Keratinocyte (primary cell): ENCODE data around the gene SF3A1. TPM values are rescaled to one million over a fixed set of nuclear protein-coding genes. Genes with fewer than 3 reads are reported as not detected.

Experiments
- DNase-seq: peaks from one replicate; pipeline ENCODE4 v3.0.0-alpha.2; 2011; ENCODE audit warnings: low read depth, missing footprints, low spot score
- FAIRE-seq: peaks from 2 replicates; lab custom pipeline; 2011; peaks lifted over from hg19 to GRCh38; lab: Jason Lieb, UNC
- H2AFZ ChIP-seq: 2 replicates; pipeline ENCODE4 v1.6.0; 2012; ENCODE audit warnings: low read length, control low read depth, inconsistent platforms; ENCODE audit not compliant: control insufficient read depth
- H3K27ac ChIP-seq: 2 replicates; pipeline ENCODE4 v1.5.1; 2011; ENCODE audit warnings: low read length; ENCODE audit not compliant: control insufficient read depth, insufficient read depth
- H3K27me3 ChIP-seq: 3 replicates; pipeline ENCODE4 v1.6.0; 2011; ENCODE audit warnings: low read length; ENCODE audit not compliant: control insufficient read depth, insufficient read depth; ENCODE audit errors: extremely low read depth
- H3K36me3 ChIP-seq, 2 experiments: 2 replicates in 1 of 2; 3 replicates in 1 of 2; pipeline ENCODE4 v1.5.1; 2011; ENCODE audit warnings: low read length in 2 of 2, mild to moderate bottlenecking in 1 of 2; ENCODE audit not compliant: control insufficient read depth in 2 of 2, insufficient read depth in 2 of 2; ENCODE audit errors: extremely low read depth in 1 of 2
- H3K4me1 ChIP-seq: 3 replicates; pipeline ENCODE4 v1.5.1; 2011; ENCODE audit warnings: low read length; ENCODE audit not compliant: control insufficient read depth, insufficient read depth; ENCODE audit errors: extremely low read depth
- H3K4me2 ChIP-seq: 3 replicates; pipeline ENCODE4 v1.6.0; 2011; ENCODE audit warnings: low read depth, low read length; ENCODE audit not compliant: control insufficient read depth, insufficient read depth; ENCODE audit errors: extremely low read depth
- H3K4me3 ChIP-seq, 3 experiments: fragments of 200-600 bp in 1 of 3; sonication (generic) in 1 of 3; 2 replicates in 2 of 3; 3 replicates in 1 of 3; pipeline ENCODE4 v1.5.1; 2011 to 2016; ENCODE audit warnings: low read length in 3 of 3, mild to moderate bottlenecking in 3 of 3, control low read depth in 2 of 3, inconsistent platforms in 1 of 3, low read depth in 1 of 3, mixed read lengths in 1 of 3, mixed run types in 1 of 3, moderate library complexity in 1 of 3; ENCODE audit not compliant: control insufficient read depth in 2 of 3, insufficient read depth in 2 of 3; ENCODE audit errors: extremely low read depth in 1 of 3
- H3K79me2 ChIP-seq: 2 replicates; pipeline ENCODE4 v1.6.0; 2012; ENCODE audit warnings: low read length; ENCODE audit not compliant: control insufficient read depth, insufficient read depth
- H3K9ac ChIP-seq: 3 replicates; pipeline ENCODE4 v1.6.0; 2011; ENCODE audit warnings: low read length; ENCODE audit not compliant: control insufficient read depth, insufficient read depth; ENCODE audit errors: extremely low read depth
- H3K9me1 ChIP-seq: 3 replicates; pipeline ENCODE4 v1.6.0; 2011; ENCODE audit warnings: low read length; ENCODE audit not compliant: control insufficient read depth, insufficient read depth; ENCODE audit errors: extremely low read depth
- H3K9me3 ChIP-seq: 2 replicates; pipeline ENCODE4 v1.5.1; 2012; ENCODE audit warnings: low read depth, low read length; ENCODE audit not compliant: control insufficient read depth
- H4K20me1 ChIP-seq: 3 replicates; pipeline ENCODE4 v1.6.0; 2011; ENCODE audit warnings: low read length; ENCODE audit not compliant: control insufficient read depth, insufficient read depth; ENCODE audit errors: extremely low read depth
- CTCF ChIP-seq, 3 experiments: IDR thresholded peaks in 1 of 3; conservative IDR thresholded peaks in 1 of 3; optimal IDR thresholded peaks in 1 of 3; 2 replicates in 2 of 3; 3 replicates in 1 of 3; pipeline versions ENCODE3 to v1.5.1; 2011; ENCODE audit warnings: low read length in 3 of 3, mild to moderate bottlenecking in 3 of 3, moderate library complexity in 2 of 3, control low read depth in 1 of 3, inconsistent platforms in 1 of 3; ENCODE audit not compliant: insufficient read depth in 2 of 3; ENCODE audit errors: extremely low read depth in 1 of 3
- EZH2 ChIP-seq: IDR thresholded peaks from one replicate; pipeline ENCODE4 v1.6.1; 2012; ENCODE audit warnings: inconsistent platforms, mild to moderate bottlenecking, low read length, moderate library complexity
- dilution Hi-C: fragments of 300-500 bp; cut with MboI; formaldehyde crosslinking; loops from one replicate; pipeline ENCODE4 v1.7.0; 2020; ENCODE audit warnings: low sequenced_read_pairs; ENCODE audit not compliant: extremely low pct_ligation_motif_present
- polyA plus RNA-seq, 5 experiments: library from polyadenylated mRNA; depleted of rRNA in 3 of 5; stranded (reverse) in 3 of 5; stranded (forward) in 1 of 5; unstranded in 1 of 5; fragments of >200 nt; gene quantifications; 1 replicate in 1 of 5; 2 replicates in 3 of 5; 3 replicates in 1 of 5; pipeline versions ENCODE4 v1.2.1 to v1.2.3, GENCODE V29; 2011 to 2012; ENCODE audit warnings: missing spikeins in 2 of 5, low read depth in 1 of 5, low replicate concordance in 1 of 5

Gene SF3A1
- polyA plus RNA-seq, 1 donor (not counting 4 experiments of a cell fraction or from before 2014, with no cell fraction given), result 34.2 TPM

GRCh38 chr22:30386608-30386959, 29.9 kb upstream of the SF3A1 start:
- H3K27ac ChIP-seq, result peak overlapping the region; percentile 4
- H3K9me1 ChIP-seq, result no peaks in the 10 kb centered on the region
- no peaks in the 10 kb centered on the region for H3K27me3 ChIP-seq
- H3K79me2 ChIP-seq, result no peaks in the 10 kb centered on the region
- DNase-seq, result no peak
- H3K4me2 ChIP-seq, result peak overlapping the region; percentile 76
- H2AFZ ChIP-seq, result peak overlapping the region; percentile 47
- H3K36me3 ChIP-seq, result peaks cover 0 to 11% of the 10 kb centered on the region in 2 experiments
- peak overlapping the region; percentile 58 to 72 (median 62) for H3K4me3 ChIP-seq
- H3K4me1 ChIP-seq, result peaks cover 8% of the 10 kb centered on the region
- H3K9me3 ChIP-seq, result no peaks in the 10 kb centered on the region
- TF ChIP-seq EZH2 (no peak), CTCF (optimal IDR thresholded peaks at IDR 0.05 in 1 of 3, IDR thresholded peaks at IDR 0.05 in 1 of 3, conservative IDR thresholded peaks at IDR 0.05 in 1 of 3; ENCODE audit: extremely low read depth in 1 of 3, insufficient read depth in 2 of 3, low read length in 3 of 3) (no peak)
- dilution Hi-C loops, result no loop called here
- no peak for FAIRE-seq
- no peaks in the 10 kb centered on the region for H4K20me1 ChIP-seq
- peak overlapping the region; percentile 66 for H3K9ac ChIP-seq

GRCh38 chr22:30385942-30386341, 29.2 kb upstream of the SF3A1 start:
- H3K4me2 ChIP-seq, result peak overlapping the region; percentile 76
- H3K4me3 ChIP-seq, result no peak overlapping the region
- no peak overlapping the region for H2AFZ ChIP-seq
- H3K4me1 ChIP-seq, result peaks cover 8% of the 10 kb centered on the region
- no peaks in the 10 kb centered on the region for H3K9me1 ChIP-seq
- no peak overlapping the region for H3K9ac ChIP-seq
- peaks cover 0 to 13% of the 10 kb centered on the region in 2 experiments for H3K36me3 ChIP-seq
- no peak for DNase-seq
- no peak overlapping the region for H3K27ac ChIP-seq
- no peak for TF ChIP-seq EZH2
- TF ChIP-seq CTCF (optimal IDR thresholded peaks at IDR 0.05 in 1 of 3, IDR thresholded peaks at IDR 0.05 in 1 of 3, conservative IDR thresholded peaks at IDR 0.05 in 1 of 3; ENCODE audit: extremely low read depth in 1 of 3, insufficient read depth in 2 of 3, low read length in 3 of 3), result no peak
- no peaks in the 10 kb centered on the region for H3K79me2 ChIP-seq
- no peaks in the 10 kb centered on the region for H4K20me1 ChIP-seq
- dilution Hi-C loops, result no loop called here
- no peaks in the 10 kb centered on the region for H3K9me3 ChIP-seq
- no peak for FAIRE-seq
- H3K27me3 ChIP-seq, result no peaks in the 10 kb centered on the region
